Inferior parietal cortex (tissue), 1 donor: Measurements from ENCODE around the gene RRAS2.
"Not testable (repeated sequence)": the region's sequence is repeated elsewhere in the genome, so short reads cannot be mapped to it uniquely, and the experiment has no call there.

Source experiments
- DNase-seq: peaks from one replicate; pipeline ENCODE4 v3.0.0-alpha.2; 2016; ENCODE audit errors: extremely low spot score

Gene RRAS2

GRCh38 chr11:14358729-14359439 lies at the start of gene RRAS2:
TSS of gene RRAS2 (minus strand) at chr11:14359183. CDS start at chr11:14358870, 313 bp downstream.
- DNase-seq, result no peak

GRCh38 chr11:14408612-14409011 lies 49.6 kb upstream of the RRAS2 start:
- no peak for DNase-seq

DNA sequence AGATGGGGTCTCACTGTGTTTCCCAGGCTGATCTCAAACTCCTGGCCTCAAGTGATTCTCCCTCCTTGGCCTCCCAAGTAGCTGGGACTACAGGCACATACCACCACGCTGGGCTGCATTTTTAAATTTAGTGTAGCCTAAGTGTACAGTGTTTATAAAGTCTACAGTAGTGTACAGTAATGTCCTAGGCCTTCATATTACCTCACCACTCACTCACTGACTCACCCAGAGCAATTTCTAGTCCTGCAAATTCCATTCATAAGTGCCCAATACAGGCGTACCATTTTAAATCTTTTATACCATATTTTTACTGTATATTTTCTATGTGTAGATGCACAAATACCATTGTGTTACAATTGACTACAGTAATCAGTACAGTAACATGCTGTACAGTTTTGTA lies 47.1 kb upstream of the RRAS2 start:
- DNase-seq, result not testable (repeated sequence)

GRCh38 chr11:14403528-14403927 lies 44.5 kb upstream of the RRAS2 start:
- not testable (repeated sequence) for DNase-seq

DNA sequence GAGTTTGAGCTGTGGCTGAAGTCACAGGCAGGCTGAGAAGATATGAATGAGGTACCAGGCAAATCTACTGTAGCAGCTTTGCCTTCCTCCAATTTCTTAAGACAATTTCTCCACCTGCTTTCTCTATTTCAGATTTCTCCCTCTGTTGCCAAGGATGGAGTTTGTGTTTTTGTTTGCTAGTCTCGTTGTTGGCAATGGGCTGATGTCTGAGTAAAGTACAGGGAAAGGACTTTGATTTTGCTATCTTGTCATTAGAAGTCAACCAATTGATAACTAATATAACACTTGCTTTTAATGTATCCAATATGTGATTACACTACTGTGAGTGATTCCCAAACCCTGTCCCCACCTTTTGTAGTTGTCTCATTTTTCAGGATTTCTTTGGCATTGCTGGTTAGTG lies 40.1 kb upstream of the RRAS2 start:
- DNase-seq, result no peak

- DNase-seq, result no peak
Measured at GRCh38 chr11:14396273-14396672, 37.3 kb upstream of the RRAS2 start.

DNA sequence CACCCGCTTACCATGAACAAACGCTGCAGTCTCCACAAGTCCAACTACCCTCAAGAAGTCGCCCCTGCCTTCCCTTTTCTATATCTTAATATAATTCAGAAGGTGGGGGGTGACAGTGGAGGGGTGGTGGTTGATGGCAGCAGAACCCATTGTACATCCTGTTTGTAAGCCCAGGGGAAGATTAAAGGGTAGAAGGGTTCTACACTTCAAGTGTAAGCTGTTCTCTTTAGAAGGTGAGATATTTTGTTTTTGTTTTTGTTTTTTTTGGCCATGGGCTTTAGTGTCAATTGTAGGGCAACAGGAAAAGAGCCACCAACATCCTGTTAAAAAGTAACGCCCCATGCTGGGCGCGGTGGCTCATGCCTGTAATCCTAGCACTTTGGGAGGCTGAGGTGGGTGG lies 34.9 kb upstream of the RRAS2 start:
- DNase-seq, result no peak

DNA sequence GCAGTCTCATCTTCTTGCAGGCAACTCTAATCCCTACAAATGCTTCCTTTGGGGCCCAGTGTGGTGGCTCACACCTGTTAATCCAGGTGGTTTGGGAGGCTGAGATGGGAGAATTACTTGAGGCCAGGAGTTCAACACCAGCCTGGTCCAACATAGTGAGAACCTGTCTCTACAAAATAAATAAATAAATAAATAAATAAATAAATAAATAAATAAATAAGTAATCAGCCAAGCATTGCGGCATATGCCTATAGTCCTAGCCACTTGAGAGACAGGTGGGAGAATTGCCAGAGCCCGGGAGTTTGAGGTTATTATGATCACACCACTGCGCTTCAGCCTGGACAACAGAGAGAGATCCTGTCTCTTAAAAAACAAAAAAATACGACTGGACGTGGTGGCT lies 34.1 kb upstream of the RRAS2 start:
- no peak for DNase-seq

GRCh38 chr11:14390669-14391068 lies 31.7 kb upstream of the RRAS2 start:
- DNase-seq, result no peak

DNA sequence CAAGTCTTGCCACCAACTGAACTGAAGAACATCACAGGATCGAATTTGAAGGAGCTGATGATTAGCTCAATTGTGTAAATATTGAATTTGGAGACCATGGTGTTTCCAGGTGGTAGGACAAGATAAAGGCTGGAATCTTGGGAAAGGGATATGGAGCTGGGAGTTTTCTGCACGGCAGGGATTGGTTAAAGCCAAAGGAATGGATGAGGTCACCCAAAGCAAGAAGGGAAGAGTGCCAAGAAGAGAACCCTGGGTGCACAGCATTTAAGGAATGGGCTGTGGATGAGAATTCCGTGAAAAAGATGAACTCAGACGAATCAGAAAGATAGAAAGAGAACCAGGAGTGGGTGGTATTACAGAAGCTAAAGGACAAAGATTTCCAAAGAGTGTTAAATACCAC lies 29.4 kb upstream of the RRAS2 start:
- DNase-seq, result no peak

DNA sequence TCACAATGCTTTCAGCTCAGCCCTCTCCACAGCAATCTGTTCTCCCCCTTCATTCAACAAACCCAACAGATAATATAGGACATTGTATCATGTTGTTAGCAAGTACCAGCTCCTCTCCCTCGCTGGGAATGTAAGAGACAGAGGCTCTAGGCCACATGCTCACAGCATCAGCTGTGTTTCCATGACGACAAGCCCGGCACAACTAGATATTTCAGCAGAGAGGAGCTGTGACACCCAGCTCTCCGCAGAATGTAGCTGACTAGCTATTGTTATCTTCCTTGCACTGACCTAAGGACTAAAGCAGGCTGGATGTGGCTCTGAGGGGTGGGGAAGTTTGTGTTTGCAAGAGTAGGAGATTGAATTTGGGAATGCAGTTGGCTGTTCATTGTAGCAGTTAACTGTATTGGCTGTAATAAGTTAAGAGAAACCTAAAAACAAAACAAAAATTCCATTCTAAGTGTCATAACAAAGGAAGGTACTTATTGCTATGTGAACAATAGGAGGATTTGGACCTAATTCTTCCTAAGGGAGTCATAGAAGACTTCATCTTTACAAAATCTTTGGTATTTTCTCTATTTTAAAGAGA lies 28.0 kb upstream of the RRAS2 start:
- DNase-seq, result peak; percentile 88

DNA sequence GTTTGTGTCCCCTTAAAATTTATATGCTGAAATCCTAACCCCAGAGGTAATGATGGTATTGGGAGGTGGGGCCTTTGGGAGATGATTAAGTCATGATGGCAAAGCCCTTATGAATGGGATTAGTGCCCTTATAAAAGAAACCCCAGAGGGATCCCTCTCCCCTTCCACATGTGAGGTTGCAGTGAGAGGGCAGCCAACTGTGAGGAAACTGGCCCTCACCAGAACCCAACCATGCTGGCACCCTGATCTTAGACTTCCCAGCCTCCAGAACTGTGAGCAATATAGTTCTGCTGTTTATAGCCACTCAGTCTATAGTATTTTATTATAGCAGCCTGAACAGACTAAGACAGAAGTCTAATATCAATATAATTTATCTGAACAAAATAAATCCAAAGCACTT lies 27.1 kb upstream of the RRAS2 start:
- DNase-seq, result no peak

DNA sequence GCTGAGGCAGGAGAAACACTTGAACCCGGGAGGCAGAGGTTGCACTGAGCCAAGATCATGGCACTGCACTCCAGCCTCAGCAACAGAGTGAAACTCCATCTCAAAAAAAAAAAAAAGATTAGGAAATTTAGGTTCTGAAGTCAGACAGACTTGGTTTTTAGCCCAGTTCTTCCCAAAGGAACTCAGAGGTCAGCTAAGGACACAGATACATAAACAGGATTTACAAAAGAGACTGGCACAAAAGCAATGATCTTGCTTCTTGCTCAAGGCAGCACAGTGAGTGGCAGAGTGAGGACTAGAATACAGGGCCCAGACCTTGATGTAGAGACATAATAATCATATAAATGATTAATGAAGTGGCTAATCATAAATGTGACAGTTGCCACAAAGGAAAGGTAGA lies 25.4 kb upstream of the RRAS2 start:
- no peak for DNase-seq

DNA sequence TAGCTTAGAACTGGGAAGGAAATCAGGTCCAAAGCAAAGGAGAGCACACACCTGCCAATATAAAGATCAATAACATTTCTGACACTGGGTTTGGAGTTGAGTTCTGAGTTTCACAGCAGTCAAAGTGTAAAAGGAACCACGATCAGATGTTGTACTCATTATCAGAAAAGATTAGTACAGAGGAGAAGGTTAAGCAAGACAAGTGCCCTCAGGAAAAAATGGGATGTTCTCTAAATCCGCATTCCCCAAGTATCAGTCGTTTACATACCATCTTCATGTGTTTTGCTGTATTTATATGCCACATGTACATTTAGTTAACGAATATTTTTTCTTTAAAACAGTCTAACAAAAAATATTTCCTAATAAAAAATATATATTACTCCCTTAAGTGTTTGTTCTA lies 23.0 kb upstream of the RRAS2 start:
- no peak for DNase-seq

- DNase-seq, result peak; percentile 56
Measured at GRCh38 chr11:14380947-14381561, 22.1 kb upstream of the RRAS2 start.

DNA sequence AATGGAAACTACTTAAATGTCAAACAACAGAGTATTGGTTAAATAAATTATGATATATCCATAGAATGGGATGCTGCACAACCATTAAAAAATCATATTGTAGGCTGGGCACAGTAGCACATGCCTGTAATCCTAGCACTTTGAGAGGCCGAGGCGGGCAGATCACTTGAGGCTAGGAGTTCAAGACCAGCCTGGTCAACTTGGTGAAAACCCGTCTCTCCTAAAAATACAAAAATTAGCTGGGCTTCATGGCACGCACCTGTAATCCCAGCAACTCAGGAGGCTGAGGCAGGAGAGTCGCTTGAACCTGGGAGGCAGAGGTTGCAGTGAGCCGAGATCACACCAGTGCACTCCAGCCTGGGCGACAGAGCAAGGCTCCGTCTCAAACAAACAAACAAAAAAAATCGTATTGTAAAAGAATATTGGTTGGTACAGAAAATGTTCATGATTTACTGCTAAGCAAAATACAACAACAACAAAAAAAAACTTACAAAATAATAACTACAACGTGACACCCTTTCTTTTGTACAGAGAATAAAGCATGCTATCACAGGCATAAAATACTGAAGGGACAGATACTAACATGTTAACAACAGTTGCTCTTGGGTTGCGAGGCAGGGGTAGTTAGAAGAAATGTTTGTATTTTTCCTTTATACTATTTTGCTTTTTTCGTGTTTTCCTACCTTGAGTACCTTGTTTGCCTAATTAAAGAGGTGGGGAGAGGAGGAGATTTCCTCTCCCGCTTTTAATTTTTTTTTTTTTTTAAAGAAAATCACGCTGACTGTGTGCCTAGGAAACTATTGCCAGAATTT lies 21.3 kb upstream of the RRAS2 start:
- DNase-seq, result no peak

- DNase-seq, result no peak
Measured at GRCh38 chr11:14378171-14378570, 19.2 kb upstream of the RRAS2 start.

GRCh38 chr11:14376920-14377319 lies 17.9 kb upstream of the RRAS2 start:
- no peak for DNase-seq

GRCh38 chr11:14374922-14375830 lies 16.2 kb upstream of the RRAS2 start:
- no peak for DNase-seq

- DNase-seq, result no peak
Measured at GRCh38 chr11:14373941-14374646, 15.1 kb upstream of the RRAS2 start.

- no peak for DNase-seq
Measured at GRCh38 chr11:14372011-14372410, 13.0 kb upstream of the RRAS2 start.
